HG02973 (cell line): Measurements from ENCODE around the gene CAND1.

Experiments used
- ATAC-seq: cut with Tn5 transposase; IDR thresholded peaks from one replicate; pipeline ENCODE4 v1.9.1; 2021; ENCODE audit warnings: moderate library complexity; ENCODE audit not compliant: unreplicated experiment

The CAND1 gene

DNA sequence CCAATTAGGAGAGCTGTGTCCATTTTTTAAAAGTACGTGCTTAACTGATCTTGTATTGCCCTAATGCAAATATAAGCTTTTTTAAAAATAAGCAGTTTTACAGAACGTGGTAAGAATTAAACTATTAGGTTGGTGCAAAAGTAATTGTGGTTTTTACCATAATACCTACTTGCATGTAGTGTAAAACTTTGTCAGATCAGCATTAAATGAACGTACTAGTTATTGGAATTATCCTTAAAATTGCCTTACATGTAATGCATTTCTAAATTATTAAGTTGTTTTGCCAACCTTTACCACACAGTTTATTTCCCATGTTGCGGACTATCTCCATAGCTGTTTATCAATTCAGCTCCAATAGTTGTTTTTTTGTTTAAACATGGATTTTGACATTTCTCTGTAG lies 10.9 kb downstream of the CAND1 start:
- ATAC-seq = no peak

DNA sequence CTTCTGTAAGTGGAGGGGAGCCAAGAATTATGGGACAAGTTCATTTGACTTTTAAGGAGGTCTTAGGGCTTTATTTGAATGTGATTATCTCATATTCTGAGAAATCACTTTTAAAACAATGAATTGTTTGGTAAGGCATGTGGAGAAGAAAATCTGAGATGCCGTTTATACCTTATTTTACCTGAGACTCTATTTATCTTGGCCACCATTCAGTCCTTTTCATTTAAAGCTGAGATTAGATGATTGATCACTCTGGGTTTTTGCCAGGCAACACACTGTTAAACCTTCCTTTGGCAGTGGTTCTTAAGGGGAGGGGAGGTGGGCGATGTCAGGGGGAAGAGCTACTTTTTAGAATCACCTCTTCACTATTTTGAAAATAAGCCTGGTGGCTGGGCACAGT lies 11.4 kb downstream of the CAND1 start:
- no peak for ATAC-seq

DNA sequence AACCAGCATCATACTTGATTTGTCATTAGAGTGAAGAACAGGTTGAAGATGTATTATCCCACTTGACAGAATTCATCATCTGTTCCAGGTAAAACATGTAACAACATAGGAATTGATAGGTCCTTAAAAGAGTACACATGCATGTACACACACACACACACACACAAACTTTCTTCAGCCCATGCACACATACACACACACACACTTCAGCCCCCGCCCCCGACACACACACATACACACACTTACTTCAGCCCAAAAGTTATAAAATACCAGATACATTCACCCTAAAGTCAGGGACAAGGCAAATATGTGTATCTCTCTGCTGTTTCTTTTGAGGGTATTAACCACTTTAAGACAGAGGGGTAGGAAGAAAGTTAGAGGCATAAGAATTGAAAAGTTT lies 15.4 kb downstream of the CAND1 start:
- no peak for ATAC-seq

DNA sequence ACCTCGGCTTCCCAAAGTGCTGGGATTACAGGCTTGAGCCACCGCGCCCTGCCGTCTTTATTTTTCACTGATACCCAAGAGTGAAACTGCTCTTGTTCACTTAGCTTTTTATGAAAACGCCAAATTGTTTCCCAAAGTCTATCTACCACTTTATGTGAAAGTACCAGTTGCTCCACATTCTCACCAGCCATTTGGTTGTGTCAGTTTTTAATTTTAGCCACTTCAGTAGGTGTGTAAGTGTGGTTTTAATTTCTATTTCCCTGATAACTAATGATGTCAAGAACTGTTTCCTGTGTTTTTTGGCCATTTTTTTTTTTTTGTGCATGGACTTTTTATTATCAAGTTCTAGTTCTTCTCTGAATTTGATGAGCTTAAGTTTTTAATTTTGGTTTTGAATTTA lies 17.1 kb downstream of the CAND1 start:
- no peak for ATAC-seq

DNA sequence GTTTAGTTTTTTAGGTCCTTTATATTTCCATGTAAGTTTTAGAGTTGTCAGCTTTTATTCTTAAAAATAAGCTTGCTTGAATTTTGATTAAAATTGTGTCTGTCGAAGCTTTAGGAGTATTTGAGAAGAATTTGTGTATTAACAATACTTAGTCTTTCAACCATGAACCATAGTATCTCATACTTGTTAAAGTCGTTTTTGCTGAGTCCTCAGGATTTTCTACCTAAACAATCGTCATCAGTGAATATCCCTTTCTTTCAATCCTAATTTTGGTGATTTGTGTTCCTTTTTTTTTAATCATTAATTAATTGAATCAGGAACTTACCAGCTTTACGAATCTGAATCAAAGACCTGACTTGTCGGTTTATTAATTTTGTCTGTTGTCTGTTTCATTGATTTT lies 18.2 kb downstream of the CAND1 start:
- no peak for ATAC-seq

DNA sequence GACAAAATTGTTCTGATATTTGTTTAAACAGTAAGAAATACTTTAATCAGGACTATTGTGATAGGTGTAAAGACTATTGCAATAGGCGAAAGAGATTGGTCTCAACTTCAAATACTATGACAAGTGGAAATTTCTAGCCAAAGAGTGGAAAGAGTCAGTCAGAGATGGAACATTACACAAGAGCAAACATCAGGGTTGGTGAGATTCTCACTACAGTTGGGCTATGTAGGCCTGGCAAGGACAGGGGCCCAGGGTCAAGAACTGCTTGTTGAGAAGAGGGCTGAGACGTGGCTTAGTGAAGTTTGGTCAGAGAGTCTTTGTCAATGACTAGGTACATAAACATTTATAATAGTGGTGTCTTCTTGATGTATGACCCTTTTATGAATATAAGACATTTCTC lies 19.4 kb downstream of the CAND1 start:
- ATAC-seq = no peak

DNA sequence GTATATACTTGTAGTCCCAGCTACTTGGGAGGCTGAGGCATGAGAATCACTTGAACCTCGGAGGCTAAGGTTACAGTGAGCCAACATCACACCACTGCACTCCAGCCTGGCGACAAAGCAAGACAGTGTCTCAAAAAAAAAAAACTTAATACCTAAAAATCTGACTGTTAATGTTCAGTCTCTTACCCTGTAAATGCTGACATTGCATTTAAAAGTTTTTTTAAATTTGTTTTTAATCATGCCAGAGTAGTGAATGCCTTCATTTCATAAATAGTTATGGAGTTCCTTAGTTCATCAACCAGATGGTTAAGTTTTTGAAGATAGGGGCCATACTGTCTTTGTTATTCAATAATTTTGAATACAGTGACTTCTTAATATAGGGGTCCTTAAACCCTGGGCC lies 21.2 kb downstream of the CAND1 start:
- no peak for ATAC-seq

DNA sequence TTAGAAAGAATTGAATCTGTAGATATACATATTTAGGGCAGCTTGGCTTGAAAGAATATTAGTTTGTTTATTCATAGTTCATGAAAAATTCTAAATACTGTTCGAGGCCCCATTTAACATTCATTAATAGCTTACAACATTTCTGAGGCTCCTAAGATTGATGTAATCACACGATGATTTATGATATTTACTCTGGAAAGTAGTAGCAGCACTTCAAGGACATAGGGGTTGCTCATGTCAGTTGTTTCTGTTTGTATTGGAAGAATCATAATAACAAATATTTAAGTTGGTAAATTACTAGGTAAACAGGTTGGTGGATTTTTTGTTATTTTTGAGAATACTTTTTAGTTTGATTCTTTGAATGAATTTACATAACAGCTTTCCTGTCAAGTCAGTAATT lies 30.4 kb downstream of the CAND1 start:
- no peak for ATAC-seq

DNA sequence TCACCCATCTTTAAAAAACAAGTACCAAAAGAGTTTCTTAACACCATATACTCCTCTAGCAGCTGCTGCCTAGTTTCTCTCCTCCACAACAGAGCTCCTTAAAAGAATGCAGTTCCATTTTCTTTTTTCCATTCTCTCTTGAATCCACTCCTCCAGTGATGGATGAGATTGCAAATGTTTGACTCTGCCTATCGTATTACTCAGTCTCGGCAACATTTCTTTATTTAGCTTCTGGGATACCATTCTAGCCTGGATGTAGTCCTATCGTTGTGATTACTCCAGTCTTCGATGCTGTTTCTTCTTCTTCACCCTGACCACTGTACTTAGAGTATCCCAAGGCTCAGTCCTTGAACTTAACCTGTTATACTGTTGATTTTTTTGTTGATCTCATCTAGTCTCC lies 30.8 kb downstream of the CAND1 start:
- ATAC-seq = no peak

DNA sequence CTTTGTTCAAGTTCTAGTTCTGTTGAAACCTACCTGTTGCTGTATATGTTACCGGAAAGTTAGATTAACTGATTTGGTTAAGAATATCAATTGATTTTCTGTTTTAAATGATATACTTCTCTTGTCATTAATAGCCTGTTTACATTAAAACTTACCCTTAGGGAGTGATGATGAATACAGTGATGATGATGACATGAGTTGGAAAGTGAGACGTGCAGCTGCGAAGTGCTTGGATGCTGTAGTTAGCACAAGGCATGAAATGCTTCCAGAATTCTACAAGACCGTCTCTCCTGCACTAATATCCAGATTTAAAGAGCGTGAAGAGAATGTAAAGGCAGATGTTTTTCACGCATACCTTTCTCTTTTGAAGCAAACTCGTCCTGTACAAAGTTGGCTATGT lies 33.0 kb downstream of the CAND1 start:
- ATAC-seq = no peak

DNA sequence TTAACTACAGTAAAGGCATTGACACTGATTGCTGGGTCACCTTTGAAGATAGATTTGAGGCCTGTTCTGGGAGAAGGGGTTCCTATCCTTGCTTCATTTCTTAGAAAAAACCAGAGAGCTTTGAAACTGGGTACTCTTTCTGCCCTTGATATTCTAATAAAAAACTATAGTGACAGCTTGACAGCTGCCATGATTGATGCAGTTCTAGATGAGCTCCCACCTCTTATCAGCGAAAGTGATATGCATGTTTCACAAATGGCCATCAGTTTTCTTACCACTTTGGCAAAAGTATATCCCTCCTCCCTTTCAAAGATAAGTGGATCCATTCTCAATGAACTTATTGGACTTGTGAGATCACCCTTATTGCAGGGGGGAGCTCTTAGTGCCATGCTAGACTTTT lies 36.4 kb downstream of the CAND1 start:
- ATAC-seq = no peak

DNA sequence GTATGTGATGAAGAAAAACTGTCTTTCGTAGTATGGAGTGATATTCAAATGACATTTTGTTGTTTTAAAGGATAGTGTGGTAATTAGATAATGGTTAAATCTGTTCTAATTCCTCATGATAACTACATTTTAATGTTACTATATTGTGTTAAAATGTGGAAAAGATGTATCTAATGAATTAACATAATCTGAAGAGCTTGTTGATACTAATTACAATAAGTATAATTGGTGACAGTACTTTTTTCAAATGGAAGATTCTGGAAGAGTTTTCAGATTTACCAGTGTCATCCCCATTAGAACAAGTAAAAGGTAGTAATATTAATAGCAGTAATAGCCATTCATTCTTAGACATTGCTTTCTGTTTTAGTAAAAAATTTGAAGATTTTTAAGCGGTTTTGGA lies 37.6 kb downstream of the CAND1 start:
- no peak for ATAC-seq

DNA sequence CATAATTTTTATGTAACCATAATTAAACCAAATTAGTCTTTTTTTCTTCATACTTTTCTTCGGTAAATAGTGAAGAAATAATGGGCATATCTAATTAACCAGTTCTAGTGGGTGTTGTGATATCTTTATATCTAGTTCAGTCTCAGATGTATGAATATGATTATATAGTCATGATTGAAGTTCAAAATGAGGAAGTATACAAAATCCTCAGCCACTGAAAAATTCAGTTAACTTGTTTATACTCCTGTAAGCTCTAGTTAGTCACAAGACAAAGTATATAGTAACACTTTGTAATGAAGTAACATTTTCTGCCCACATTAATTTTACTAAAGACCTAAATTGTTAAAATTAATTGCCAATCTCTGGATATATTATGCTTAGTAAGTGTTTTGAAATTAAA lies 46.5 kb downstream of the CAND1 start:
- ATAC-seq = no peak

DNA sequence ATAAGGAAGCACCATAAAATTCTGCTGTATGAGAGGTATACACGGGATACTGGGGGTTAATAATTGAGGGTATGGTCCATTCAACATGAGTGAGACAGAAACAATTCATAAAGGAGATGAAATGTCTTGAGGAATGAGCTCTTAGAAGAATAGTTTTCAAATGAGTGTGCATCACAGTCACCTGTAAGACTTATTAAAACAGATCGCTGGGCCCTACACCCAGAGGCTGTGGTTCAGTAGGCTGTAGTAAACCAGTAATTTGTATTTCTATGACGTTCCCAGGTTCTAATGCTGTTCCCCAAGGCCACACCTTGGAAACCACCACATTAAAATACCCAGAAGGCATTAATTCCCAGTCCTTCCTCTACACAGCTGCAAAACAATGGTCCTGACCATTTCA lies 49.6 kb downstream of the CAND1 start:
- ATAC-seq = no peak

DNA sequence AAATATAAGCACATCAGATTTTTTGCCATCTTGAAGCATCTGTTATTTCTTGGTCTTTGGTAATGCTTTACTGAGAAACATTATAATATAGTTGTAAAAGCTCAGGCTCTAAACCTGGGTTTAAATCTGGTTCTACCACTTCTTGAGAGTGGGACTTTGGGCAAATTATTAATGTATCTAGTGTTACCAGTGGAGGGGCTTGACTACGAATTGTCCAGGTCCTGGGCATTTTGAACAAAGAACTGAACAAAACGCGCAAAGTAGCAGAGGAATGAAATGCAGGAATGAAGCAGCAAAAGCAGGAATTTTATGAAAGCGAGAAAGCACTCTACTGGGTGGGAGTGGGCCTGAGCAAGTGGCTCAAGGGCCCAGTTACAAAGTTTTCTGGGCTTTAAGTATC lies 50.8 kb downstream of the CAND1 start:
- ATAC-seq = no peak

DNA sequence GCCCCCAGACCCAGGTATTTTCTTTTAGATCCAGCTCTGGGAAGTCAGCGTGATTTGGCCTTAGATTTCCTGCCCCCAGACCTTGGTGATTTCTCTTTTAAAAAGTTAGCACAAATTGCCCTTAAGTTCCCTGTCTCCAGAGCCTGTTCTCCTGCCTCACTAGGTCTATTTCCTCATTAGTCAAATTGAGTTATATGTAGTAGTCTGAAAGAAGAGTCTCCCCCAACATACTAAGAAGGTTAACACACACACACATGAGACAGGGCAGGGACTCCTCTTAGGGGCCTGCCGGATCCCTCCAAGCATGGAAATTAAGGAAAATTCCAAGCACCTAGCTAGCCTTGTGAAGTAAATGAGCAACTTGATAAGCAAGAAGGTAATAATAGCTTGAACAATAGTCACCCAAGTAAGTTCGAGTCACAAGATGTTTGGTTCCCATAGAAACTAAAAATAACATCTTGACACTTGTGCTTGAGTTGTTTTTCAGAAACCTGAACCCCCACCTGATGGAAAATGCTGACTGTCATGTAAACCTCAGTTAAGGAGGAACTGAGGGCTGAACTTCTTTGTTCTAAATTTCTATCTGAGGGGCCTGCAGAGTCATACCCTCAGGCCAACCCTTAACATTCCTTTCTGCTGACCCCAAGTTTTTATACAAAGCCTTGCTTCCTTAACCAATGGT lies 51.6 kb downstream of the CAND1 start:
- ATAC-seq = no peak

DNA sequence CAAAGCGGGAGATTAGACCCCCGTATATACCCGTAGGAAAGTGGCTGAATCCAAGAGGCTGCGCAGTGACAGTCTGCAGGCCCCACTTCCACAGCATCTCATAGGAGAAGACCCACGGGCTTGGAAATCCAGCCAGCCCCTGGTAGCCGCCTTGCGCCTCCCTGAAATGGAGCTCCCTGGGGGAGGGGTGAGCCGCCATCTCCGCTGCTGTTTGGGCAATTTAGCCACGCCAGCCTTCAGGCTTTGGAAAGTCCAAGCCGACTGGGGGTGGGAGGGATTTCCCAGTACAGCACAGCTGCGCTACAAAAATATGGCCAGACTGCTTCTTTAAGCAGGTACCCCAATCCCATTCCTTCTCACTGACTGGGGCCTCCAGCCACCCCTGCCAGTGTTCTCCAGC lies 53.4 kb downstream of the CAND1 start:
- no peak for ATAC-seq

DNA sequence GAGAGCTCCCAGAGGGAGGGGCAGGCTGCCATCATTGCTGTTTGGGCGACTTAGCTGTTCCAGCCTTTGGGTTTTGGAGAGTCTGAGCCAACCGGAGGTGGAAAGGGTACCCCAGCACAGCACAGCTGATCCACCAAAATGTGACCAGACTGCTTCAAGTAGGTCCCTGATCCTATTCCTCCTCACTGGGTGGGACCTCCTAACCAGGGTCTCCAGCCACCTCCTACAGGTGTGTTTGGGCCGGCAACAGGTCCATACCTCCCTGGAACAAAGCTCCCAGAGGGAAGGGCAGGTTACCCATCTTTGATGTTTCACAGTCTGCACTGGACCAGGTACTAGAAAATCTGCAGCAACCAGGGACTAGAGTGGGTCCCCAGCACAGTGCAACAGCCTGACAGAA lies 53.8 kb downstream of the CAND1 start:
- ATAC-seq = no peak

DNA sequence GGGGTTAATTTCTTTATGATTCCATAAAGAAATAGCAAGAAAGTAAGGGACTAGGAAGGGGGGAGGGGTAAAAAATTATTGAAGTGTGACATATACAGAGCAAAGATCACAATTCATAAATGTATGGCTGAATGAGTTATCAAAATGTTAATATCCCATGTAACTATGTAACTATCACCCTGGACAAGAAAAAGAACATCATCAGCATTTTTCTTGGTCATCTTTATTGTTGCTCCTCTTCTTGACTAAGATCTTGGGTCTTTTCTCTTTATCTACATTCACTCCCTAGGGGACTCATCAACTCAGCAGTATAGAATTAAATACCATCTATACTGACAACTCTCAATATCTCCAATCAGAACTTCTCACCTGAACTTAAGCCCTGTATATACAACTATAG lies 57.5 kb downstream of the CAND1 start:
- ATAC-seq = no peak

DNA sequence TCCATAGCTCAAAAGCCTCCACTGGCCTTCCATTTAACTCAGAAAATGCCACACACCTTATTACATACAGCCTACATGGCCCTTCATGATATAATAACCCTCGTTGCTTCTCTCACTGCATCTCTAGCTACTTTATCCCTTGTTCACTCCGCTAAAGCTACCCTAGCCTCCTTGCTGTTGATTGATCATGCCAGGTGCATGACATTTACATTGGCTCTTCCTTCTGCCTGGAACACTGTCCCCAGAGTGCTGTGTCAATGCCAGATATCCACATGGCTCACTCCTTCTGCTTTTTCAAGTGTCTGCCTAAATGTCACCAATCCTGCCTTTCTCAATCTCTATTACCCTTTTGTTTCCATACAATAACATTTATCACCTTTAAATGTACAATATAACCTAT lies 58.3 kb downstream of the CAND1 start:
- ATAC-seq = no peak

DNA sequence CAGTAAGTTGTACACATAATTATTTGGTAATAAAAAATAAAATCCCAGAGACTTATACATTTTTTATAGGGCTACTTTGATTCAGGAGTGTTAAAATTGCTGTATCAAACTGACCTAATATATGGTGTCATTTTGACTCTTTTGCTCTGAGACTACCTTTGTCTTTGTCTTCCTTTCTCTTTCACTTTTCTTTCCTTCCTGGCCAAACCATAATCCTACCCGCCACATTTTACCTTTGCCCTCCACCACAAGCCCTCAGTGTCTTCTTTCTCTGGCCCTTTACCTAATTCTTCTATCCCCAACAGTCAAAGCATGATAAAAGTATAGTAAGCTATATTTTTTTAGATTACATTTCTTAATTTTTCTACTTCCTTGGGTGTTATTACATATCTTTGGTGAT lies 62.0 kb downstream of the CAND1 start:
- no peak for ATAC-seq

DNA sequence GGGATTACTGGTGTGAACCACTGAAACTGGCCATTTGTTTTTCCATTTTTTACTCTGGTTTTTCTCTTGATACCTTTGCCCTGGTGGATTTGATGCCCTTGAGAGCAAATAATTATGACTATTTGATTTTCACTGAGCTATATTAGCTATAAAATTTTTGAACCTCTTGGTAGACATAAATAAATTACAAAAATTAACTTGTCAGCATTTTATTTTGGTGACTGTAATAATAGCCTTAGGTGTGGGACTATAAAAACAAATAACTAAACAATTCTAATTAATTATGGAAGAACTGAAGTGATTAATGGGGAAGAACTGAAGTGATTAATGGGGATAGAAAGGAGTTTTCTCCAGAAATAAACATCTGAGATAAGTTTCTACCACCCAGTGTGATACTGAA lies 62.7 kb downstream of the CAND1 start:
- no peak for ATAC-seq

DNA sequence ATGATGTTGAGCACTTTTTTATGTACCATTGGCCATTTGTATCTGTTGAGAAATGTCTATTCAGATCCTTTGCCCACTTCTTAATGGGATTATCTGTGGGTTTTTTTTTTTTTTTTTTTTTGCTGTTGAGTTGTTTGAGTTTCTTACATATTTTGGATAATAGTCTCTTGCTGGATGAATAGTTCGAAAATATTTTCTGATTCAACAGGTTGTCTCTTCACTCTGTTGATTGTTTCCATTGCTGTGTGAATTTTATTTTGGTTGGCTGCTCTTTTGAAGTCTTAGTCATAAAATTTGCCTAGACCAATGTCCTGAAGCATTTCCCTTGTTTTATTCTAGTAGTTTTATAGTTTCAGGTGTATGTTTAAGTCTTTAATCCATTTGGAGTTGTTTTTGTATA lies 64.5 kb downstream of the CAND1 start:
- no peak for ATAC-seq

DNA sequence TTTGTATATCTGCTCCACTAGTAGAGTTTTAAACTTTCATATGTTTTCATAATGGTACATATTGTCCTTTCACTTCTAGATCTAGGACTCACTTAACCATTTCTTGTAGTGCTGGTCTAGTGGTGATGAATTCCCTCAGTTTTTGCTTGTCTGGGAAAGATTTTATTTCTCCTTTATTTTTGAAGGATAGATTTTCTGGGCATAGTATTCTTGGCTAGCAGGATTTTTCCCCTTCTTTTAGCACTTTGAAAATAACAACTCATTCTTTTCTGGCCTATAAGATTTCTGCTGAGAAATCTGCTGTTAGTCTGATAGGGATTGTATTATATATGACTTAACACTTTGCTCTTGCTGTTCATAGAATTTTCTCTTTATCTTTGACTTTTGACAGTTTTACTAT lies 69.3 kb downstream of the CAND1 start:
- ATAC-seq = no peak
